Trophoblast cell (in vitro differentiated cells and primary cell): ENCODE results near the gene SH3BGR.

Experiments
- DNase-seq, 2 donors: peaks; one replicate each; pipeline ENCODE4 v3.0.0-alpha.2; 2016
- H2AFZ ChIP-seq: 2 replicates; pipeline ENCODE4 v1.6.1; 2013; ENCODE audit warnings: low read length, moderate library complexity, mild to moderate bottlenecking; ENCODE audit not compliant: insufficient read depth, poor library complexity
- H2AK5ac ChIP-seq: 2 replicates; pipeline ENCODE4 v1.6.1; 2013; ENCODE audit warnings: mild to moderate bottlenecking, low read length
- H2BK120ac ChIP-seq: 2 replicates; pipeline ENCODE4 v1.6.1; 2013; ENCODE audit warnings: low read length, mild to moderate bottlenecking, moderate library complexity; ENCODE audit not compliant: insufficient read depth, poor library complexity
- H2BK12ac ChIP-seq: 2 replicates; pipeline ENCODE4 v1.6.1; 2013; ENCODE audit warnings: mild to moderate bottlenecking, low read length, moderate library complexity
- H2BK5ac ChIP-seq: 2 replicates; pipeline ENCODE4 v1.6.1; 2013; ENCODE audit warnings: low read length, low read depth, moderate library complexity, mild to moderate bottlenecking; ENCODE audit not compliant: poor library complexity
- H3K14ac ChIP-seq: 2 replicates; pipeline ENCODE4 v1.6.1; 2013; ENCODE audit warnings: mild to moderate bottlenecking, low read length
- H3K18ac ChIP-seq: 2 replicates; pipeline ENCODE4 v1.6.1; 2013; ENCODE audit warnings: mild to moderate bottlenecking, low read length
- H3K23ac ChIP-seq: 2 replicates; pipeline ENCODE4 v1.6.1; 2013; ENCODE audit warnings: low read length
- H3K27ac ChIP-seq: 2 replicates; pipeline ENCODE4 v1.5.1; 2013; ENCODE audit warnings: low read depth, mild to moderate bottlenecking, inconsistent platforms, low read length, moderate library complexity
- H3K27me3 ChIP-seq: 2 replicates; pipeline ENCODE4 v1.6.1; 2013; ENCODE audit warnings: inconsistent platforms, mild to moderate bottlenecking, low read length, moderate library complexity; ENCODE audit not compliant: insufficient read depth
- H3K36me3 ChIP-seq, 2 experiments: 1 replicate in 1 of 2; 2 replicates in 1 of 2; pipeline ENCODE4 v1.6.1; 2013; ENCODE audit warnings: low read length in 2 of 2, mild to moderate bottlenecking in 2 of 2, moderate library complexity in 1 of 2; ENCODE audit not compliant: insufficient read depth in 2 of 2, control insufficient read depth in 1 of 2
- H3K4ac ChIP-seq: 2 replicates; pipeline ENCODE4 v1.6.1; 2013; ENCODE audit warnings: low read depth, mild to moderate bottlenecking, low read length, moderate library complexity
- H3K4me1 ChIP-seq, 2 experiments: 1 replicate in 1 of 2; 2 replicates in 1 of 2; pipeline ENCODE4 v1.6.1; 2013; ENCODE audit warnings: low read length in 2 of 2, mild to moderate bottlenecking in 2 of 2, moderate library complexity in 1 of 2; ENCODE audit not compliant: insufficient read depth in 2 of 2, control insufficient read depth in 1 of 2
- H3K4me2 ChIP-seq: 2 replicates; pipeline ENCODE4 v1.6.1; 2013; ENCODE audit warnings: inconsistent platforms, mild to moderate bottlenecking, low read length, moderate library complexity
- H3K4me3 ChIP-seq: 2 replicates; pipeline ENCODE4 v1.5.1; 2013; ENCODE audit warnings: mild to moderate bottlenecking, low read depth, low read length, inconsistent platforms
- H3K79me1 ChIP-seq: one replicate; pipeline ENCODE4 v1.6.1; 2013; ENCODE audit warnings: low read length
- H3K79me2 ChIP-seq: 2 replicates; pipeline ENCODE4 v1.6.1; 2013; ENCODE audit warnings: low read length, mild to moderate bottlenecking; ENCODE audit not compliant: control insufficient read depth, insufficient read depth, poor library complexity
- H3K9ac ChIP-seq: 2 replicates; pipeline ENCODE4 v1.6.1; 2013; ENCODE audit warnings: mild to moderate bottlenecking, low read length
- H3K9me3 ChIP-seq: 2 replicates; pipeline ENCODE4 v1.6.1; 2013; ENCODE audit warnings: low read depth, mild to moderate bottlenecking, control low read depth, inconsistent platforms, low read length; ENCODE audit not compliant: insufficient read depth
- H4K12ac ChIP-seq: 2 replicates; pipeline ENCODE4 v1.6.1; 2013; ENCODE audit warnings: low read depth, mild to moderate bottlenecking, low read length, moderate library complexity
- H4K8ac ChIP-seq: 2 replicates; pipeline ENCODE4 v1.6.1; 2013; ENCODE audit warnings: low read depth, mild to moderate bottlenecking, low read length, moderate library complexity
- H4K91ac ChIP-seq: one replicate; pipeline ENCODE4 v1.6.1; 2013; ENCODE audit warnings: low read depth, mild to moderate bottlenecking, low read length, moderate library complexity
- WGBS: extraction: QIAGEN DNeasy Blood & Tissue Kit; methylation state at CpG from one replicate; pipeline ENCODE4 v1.1.7; 2013; ENCODE audit warnings: missing lambda C conversion rate; ENCODE audit not compliant: insufficient read length, insufficient coverage; ENCODE audit errors: extremely low coverage; 5-methylcytosine and 5-hydroxymethylcytosine counted together

SH3BGR gene

DNA sequence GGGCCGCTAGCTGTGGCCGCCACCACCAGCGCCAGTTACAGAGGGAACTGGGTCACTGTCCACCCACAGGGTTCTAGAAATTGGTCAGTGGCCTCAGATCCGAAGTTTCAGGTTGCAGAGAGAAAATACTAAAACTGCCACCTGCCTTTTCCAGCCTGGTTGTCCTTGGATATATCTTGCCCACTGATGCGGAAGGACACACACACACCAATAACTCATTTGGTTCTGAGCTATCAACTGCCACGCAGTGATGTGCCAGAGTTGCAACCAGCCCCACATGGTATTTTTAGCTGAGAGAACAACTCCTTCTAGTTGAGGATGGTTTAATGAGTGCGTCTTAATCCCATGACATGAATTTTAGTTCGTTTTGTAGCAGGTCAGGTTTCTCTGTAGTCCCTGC, 68.1 kb downstream of the SH3BGR start:
- Histone ChIP-seq H4K12ac (no peak overlapping the region), H4K91ac (no peak overlapping the region), H3K9me3 (no peaks in the 10 kb centered on the region), H3K27me3 (no peaks in the 10 kb centered on the region), H3K79me1 (peaks cover 2% of the 10 kb centered on the region), H2AFZ (no peak overlapping the region), H3K4me1 (peaks cover 0 to 9% of the 10 kb centered on the region in 2 experiments), H3K4ac (no peak overlapping the region), H2AK5ac (no peak overlapping the region), H3K79me2 (no peaks in the 10 kb centered on the region), H3K18ac (no peak overlapping the region), H2BK120ac (no peak overlapping the region), H3K14ac (no peak overlapping the region), H3K9ac (no peak overlapping the region), H3K36me3 (no peaks in the 10 kb centered on the region), H3K4me3 (no peak overlapping the region), H2BK5ac (no peak overlapping the region), H4K8ac (no peak overlapping the region), H2BK12ac (no peak overlapping the region), H3K27ac (no peak overlapping the region), H3K4me2 (no peak overlapping the region), H3K23ac (no peak overlapping the region)
- DNase-seq: no peak
- no CpG with 5 or more reads among the region's 8 CpGs for WGBS

DNA sequence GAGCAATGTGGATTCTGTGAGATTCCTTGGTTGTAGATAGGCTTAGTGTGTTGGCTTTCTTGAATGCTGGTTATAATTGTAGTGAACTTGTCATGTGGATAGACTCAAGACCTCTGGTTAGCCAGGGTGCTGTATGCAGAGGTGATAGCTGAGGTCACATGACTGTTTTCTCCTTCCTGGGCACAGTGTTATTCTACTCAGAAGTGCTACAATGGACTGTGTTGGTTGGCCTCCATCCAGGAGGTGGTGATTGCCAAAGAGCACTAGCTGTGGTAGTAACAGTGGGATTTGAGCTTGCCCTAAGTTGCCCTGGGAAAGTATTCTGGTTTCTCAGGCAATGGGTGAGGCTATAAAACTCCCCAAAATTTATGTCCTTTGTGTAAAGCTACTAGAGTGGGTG, 71.6 kb downstream of the SH3BGR start:
- Histone ChIP-seq H3K4me1 (peaks cover 4 to 15% of the 10 kb centered on the region in 2 experiments), H3K27me3 (no peaks in the 10 kb centered on the region), H2AFZ (no peak overlapping the region), H3K27ac (no peak overlapping the region), H3K79me1 (peaks cover 2% of the 10 kb centered on the region), H2AK5ac (no peak overlapping the region), H3K36me3 (no peaks in the 10 kb centered on the region), H2BK12ac (no peak overlapping the region), H3K4me2 (no peak overlapping the region), H3K9me3 (no peaks in the 10 kb centered on the region), H3K4ac (no peak overlapping the region), H3K14ac (no peak overlapping the region), H4K8ac (no peak overlapping the region), H3K9ac (no peak overlapping the region), H3K18ac (no peak overlapping the region), H2BK5ac (no peak overlapping the region), H2BK120ac (no peak overlapping the region), H4K12ac (no peak overlapping the region), H3K23ac (peak overlapping the region; percentile 56), H3K79me2 (no peaks in the 10 kb centered on the region), H3K4me3 (no peak overlapping the region), H4K91ac (no peak overlapping the region)
- DNase-seq: no peak

DNA sequence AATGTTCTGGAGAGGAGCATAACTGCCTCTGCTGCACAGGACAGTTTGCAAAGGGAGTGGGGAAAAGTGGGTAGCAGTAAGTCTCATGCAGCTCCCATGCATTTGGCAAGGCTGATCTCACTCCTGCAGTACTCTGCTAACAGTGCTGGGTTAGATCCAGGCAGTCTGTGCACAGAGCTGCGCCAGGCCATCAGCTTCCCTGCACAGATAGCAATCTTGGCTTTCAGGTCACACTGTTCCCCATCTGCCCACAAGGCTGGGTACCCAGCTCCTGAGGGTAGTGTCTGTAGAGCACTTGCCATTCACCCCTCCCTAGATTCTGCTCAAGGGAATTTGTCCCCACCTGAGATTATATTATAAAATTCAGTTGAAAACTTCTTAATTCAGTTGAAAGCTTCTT, 72.1 kb downstream of the SH3BGR start:
- no peak overlapping the region for H4K91ac ChIP-seq
- H3K23ac ChIP-seq: no peak overlapping the region

DNA sequence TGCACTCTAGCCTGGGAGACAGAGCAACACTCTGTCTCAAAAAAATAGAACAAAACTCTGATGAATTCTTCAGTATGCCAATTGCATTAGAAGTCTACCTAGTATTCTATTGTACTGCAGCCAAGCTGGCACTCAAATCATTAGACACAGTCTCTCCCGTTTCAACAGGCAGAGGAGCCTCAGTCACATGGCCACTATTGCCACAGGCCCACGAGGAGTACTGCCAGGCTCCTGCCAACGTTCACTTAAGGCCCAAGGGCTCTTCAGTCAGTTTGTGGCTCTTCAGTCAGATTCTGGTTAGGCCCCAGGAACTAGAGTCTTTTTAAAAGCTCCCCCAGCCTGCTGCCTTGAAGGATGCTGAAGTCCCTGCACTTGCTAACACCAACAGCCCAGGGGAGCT, 73.4 kb downstream of the SH3BGR start:
- Histone ChIP-seq H4K8ac (no peak overlapping the region), H3K4me2 (no peak overlapping the region), H3K27ac (no peak overlapping the region), H4K12ac (no peak overlapping the region), H3K79me1 (no peaks in the 10 kb centered on the region), H3K9me3 (no peaks in the 10 kb centered on the region), H3K23ac (no peak overlapping the region), H3K4me3 (no peak overlapping the region), H2BK120ac (no peak overlapping the region), H3K14ac (no peak overlapping the region), H3K4me1 (peaks cover 4 to 15% of the 10 kb centered on the region in 2 experiments), H3K9ac (no peak overlapping the region), H3K79me2 (no peaks in the 10 kb centered on the region), H2AK5ac (no peak overlapping the region), H2AFZ (no peak overlapping the region), H2BK12ac (no peak overlapping the region), H3K18ac (no peak overlapping the region), H4K91ac (no peak overlapping the region), H3K27me3 (no peaks in the 10 kb centered on the region), H2BK5ac (no peak overlapping the region), H3K4ac (no peak overlapping the region), H3K36me3 (no peaks in the 10 kb centered on the region)
- no peak for DNase-seq
- no CpG with 5 or more reads among the region's 3 CpGs for WGBS

More for the DNA sequence above, 72.1 kb downstream of the SH3BGR start:
- Histone ChIP-seq H3K79me1 (peaks cover 2% of the 10 kb centered on the region), H3K4me3 (no peak overlapping the region), H3K79me2 (no peaks in the 10 kb centered on the region), H3K4me2 (no peak overlapping the region), H3K36me3 (no peaks in the 10 kb centered on the region), H3K14ac (no peak overlapping the region), H3K27ac (no peak overlapping the region), H3K27me3 (no peaks in the 10 kb centered on the region), H2BK12ac (no peak overlapping the region), H3K4ac (no peak overlapping the region), H2AK5ac (no peak overlapping the region), H2AFZ (no peak overlapping the region), H3K4me1 (peaks cover 4 to 15% of the 10 kb centered on the region in 2 experiments), H4K12ac (no peak overlapping the region), H3K9me3 (no peaks in the 10 kb centered on the region), H3K9ac (no peak overlapping the region), H2BK5ac (no peak overlapping the region), H4K8ac (no peak overlapping the region), H3K18ac (no peak overlapping the region), H2BK120ac (no peak overlapping the region)
- WGBS: no CpG with 5 or more reads among the region's 1 CpG
- DNase-seq: no peak
